HFF-Myc (cell line): Measurements from ENCODE around the gene PKMYT1.
"Not testable (repeated sequence)": the region's sequence is repeated elsewhere in the genome, so short reads cannot be mapped to it uniquely, and the experiment has no call there.

Experiments used
- DNase-seq: peaks from one replicate; pipeline ENCODE4 v3.0.0-alpha.2; 2011; ENCODE audit warnings: low read depth; ENCODE audit errors: extremely low read depth
- H3K4me3 ChIP-seq: replicated peaks from 2 replicates; pipeline ENCODE4 v1.5.1; 2011; ENCODE audit warnings: low read depth, mild to moderate bottlenecking, control low read depth, low read length
- CTCF ChIP-seq: IDR thresholded peaks from 2 replicates; pipeline ENCODE4 v1.5.1; 2012; ENCODE audit warnings: mild to moderate bottlenecking, low read depth, low read length, control low read depth; ENCODE audit errors: missing control alignments

The PKMYT1 gene

GRCh38 chr16:2946649-2947048 is 33.6 kb downstream of the PKMYT1 start:
- no peak for TF ChIP-seq CTCF
- no peak overlapping the region for H3K4me3 ChIP-seq
- DNase-seq, result no peak

- not testable (repeated sequence) for H3K4me3 ChIP-seq, DNase-seq
These were observed 36.5 kb downstream of the PKMYT1 start for GRCh38 chr16:2943716-2944115.

GRCh38 chr16:2942045-2942444 is 38.2 kb downstream of the PKMYT1 start:
- no peak overlapping the region for H3K4me3 ChIP-seq
- no peak for DNase-seq
- TF ChIP-seq CTCF, result no peak

- no peak for DNase-seq
- TF ChIP-seq CTCF, result no peak
These were observed 40.3 kb downstream of the PKMYT1 start for GRCh38 chr16:2939968-2940367.

GRCh38 chr16:2938206-2938605 is 42.0 kb downstream of the PKMYT1 start:
- no peak for DNase-seq
- TF ChIP-seq CTCF, result no peak
- no peak overlapping the region for H3K4me3 ChIP-seq

More at GRCh38 chr16:2939968-2940367, 40.3 kb downstream of the PKMYT1 start:
- no peak overlapping the region for H3K4me3 ChIP-seq

DNA sequence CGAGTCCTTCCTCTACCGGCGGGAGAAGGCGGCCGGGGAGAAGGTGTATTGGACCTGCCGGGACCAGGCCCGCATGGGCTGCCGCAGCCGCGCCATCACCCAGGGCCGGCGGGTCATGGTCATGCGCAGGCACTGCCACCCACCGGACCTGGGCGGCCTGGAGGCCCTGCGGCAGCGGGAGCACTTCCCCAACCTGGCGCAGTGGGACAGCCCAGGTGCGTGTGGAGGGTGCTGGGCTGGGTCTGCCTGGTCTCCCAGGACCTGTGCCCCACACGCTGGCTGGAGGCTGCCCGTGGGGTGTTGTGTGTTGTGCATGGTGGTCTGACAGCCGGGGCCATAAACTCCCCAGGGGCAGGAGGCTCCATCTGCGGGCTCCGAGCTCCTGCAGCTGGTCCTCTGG is 43.1 kb downstream of the PKMYT1 start:
- no peak for TF ChIP-seq CTCF
- H3K4me3 ChIP-seq, result no peak overlapping the region
- no peak for DNase-seq

DNA sequence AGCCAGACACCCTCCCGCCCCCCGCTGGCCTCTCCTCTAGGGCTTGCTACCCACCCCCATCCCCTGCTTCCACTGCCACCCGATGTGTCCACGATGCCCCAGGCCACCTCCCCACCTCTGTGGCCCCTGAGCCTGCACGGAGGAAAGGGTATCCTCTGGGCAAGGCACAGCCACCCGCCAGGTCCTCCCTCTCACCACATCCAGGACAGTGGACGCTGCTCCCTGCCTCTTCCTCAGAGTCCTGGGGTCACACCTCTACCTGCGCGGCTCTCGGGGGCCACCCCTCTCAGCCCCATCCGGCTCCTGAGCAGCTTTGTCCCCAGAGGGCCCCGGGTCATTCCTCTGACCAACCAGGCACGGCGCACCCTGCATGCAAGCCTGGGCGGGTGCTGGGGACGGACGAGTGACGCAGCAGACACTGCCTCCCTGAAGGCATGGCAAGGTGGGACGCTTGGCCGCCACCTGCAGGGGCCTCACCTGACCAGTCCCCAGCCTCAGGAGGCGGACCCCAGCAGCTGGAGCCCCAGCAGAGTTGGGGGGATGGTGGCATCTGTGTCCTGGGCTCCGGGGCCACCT is 43.7 kb downstream of the PKMYT1 start:
- DNase-seq, result no peak
- H3K4me3 ChIP-seq, result no peak overlapping the region
- no peak for TF ChIP-seq CTCF
